Measurements from ENCODE around the gene SYNPO2L.
A peak's percentile ranks its signal among the peaks of the same experiment; 100 is the strongest.
"Not testable (repeated sequence)": the region's sequence is repeated elsewhere in the genome, so short reads cannot be mapped to it uniquely, and the experiment has no call there.

The SYNPO2L gene

DNA sequence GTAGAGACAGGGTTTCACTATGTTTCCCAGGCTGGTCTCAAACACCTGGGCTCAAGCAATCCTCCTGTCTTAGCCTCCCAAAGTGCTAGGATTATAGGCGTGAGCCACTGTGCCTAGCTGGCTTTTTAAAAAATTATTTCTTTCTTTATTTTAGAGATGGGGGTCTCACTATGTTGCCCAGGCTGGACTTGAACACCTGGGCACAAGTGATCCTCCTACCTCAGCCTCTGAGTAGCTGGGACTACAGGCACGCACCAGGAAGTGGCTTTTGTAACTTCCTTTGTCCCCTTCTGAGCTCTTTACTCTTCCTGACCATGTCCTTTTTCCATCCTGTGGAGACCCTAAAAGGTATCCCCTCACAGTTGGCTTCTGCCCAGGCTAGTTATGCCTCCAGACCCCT is 12.5 kb downstream of the SYNPO2L start:
- DNase-seq (ENCODE audit: insufficient read length, low spot score) (no peak), FAIRE-seq (no peak)
- TF ChIP-seq POLR2A (IDR thresholded peaks at IDR 0.05; ENCODE audit: low read depth, low read length) = no peak

GRCh38 chr10:73641328-73642060 is 14.3 kb downstream of the SYNPO2L start, which contains the start of gene MYOZ1:
TSS of gene MYOZ1 (minus strand) at chr10:73641474. CDS start at chr10:73640017, 1,457 bp downstream.
- TF ChIP-seq POLR2A (IDR thresholded peaks at IDR 0.05; ENCODE audit: low read depth, low read length) = no peak
- DNase-seq (ENCODE audit: insufficient read length, low spot score) (peak; percentile 47), FAIRE-seq (no peak)

DNA sequence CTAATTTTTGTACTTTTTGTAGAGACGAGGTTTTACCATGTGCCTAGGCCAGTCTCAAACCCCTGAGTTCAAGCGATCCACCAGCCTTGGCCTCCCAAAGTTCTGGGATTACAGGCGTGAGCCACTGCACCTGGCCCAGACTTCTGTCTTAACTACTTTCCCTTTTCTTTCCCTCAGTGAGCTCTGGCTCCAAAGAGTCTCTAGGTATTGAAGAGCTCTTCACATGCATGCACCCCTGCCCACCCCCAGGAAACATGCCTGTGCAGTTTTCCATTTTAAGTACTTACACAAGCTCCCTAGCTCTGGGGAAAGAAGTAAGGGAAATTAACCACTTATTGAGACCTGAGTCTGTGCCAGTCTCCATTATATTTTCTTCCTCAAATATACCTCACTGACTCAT is 16.5 kb downstream of the SYNPO2L start:
- TF ChIP-seq POLR2A (IDR thresholded peaks at IDR 0.05; ENCODE audit: low read depth, low read length) = no peak
- FAIRE-seq (no peak), DNase-seq (ENCODE audit: insufficient read length, low spot score) (no peak)

DNA sequence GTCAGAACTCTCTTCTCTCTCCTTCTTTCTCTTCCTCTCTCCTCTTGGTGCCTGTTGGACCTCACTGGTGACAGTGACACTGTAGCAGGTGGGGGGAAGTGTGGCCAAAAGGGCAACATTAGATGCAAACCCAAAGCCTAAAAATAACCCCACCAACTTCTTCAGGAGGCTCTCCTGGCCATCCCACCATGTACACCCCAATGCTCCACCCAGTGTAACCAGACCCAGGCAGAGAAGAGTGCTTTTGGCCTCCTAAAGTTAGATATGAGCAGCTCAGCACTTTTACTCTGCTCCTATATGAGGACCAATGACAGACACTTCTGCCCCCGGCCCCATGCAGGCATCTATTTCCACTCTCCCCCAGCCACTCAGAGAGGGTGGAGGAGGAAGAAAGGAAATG is 20.0 kb downstream of the SYNPO2L start:
- TF ChIP-seq POLR2A (IDR thresholded peaks at IDR 0.05; ENCODE audit: low read depth, low read length) = no peak
- no peak for FAIRE-seq
- no peak for DNase-seq (ENCODE audit: insufficient read length, low spot score)

GRCh38 chr10:73634421-73634820 is 21.4 kb downstream of the SYNPO2L start:
- TF ChIP-seq POLR2A (IDR thresholded peaks at IDR 0.05; ENCODE audit: low read depth, low read length) = no peak
- no peak for FAIRE-seq
- DNase-seq (ENCODE audit: insufficient read length, low spot score) = peak; percentile 42

- FAIRE-seq (no peak), DNase-seq (ENCODE audit: insufficient read length, low spot score) (no peak)
- no peak for TF ChIP-seq POLR2A (IDR thresholded peaks at IDR 0.05; ENCODE audit: low read depth, low read length)
Observed at GRCh38 chr10:73629165-73629564, 26.7 kb downstream of the SYNPO2L start.

DNA sequence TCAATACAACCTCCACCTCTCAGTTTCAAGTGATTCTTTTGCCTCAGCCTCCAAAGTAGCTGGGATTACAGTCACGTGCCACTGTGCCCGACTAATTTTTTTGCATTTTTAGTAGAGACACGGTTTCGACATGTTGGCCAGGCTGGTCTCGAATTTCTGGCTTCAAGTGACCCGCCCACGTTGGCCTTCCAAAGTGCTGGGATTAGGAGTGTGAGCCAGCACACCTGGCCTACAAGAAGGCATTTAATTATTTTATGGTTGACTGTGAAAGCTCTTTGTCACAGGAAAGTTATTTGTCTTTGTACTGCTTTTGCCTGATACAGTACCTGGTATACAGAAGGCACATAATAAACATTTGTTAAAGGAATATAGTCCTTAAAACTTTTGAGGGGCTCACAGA is 27.4 kb downstream of the SYNPO2L start:
- FAIRE-seq = no peak
- TF ChIP-seq POLR2A (IDR thresholded peaks at IDR 0.05; ENCODE audit: low read depth, low read length) = no peak
- DNase-seq (ENCODE audit: insufficient read length, low spot score) = no peak

GRCh38 chr10:73627300-73627699 is 28.5 kb downstream of the SYNPO2L start:
- no peak for DNase-seq (ENCODE audit: insufficient read length, low spot score)
- TF ChIP-seq POLR2A (IDR thresholded peaks at IDR 0.05; ENCODE audit: low read depth, low read length) = no peak
- no peak for FAIRE-seq

GRCh38 chr10:73625884-73626752 is 29.7 kb downstream of the SYNPO2L start:
- TF ChIP-seq POLR2A (IDR thresholded peaks at IDR 0.05; ENCODE audit: low read depth, low read length) = peak; percentile 70
- DNase-seq (ENCODE audit: insufficient read length, low spot score) (peak; percentile 98), FAIRE-seq (peak; percentile 97)

DNA sequence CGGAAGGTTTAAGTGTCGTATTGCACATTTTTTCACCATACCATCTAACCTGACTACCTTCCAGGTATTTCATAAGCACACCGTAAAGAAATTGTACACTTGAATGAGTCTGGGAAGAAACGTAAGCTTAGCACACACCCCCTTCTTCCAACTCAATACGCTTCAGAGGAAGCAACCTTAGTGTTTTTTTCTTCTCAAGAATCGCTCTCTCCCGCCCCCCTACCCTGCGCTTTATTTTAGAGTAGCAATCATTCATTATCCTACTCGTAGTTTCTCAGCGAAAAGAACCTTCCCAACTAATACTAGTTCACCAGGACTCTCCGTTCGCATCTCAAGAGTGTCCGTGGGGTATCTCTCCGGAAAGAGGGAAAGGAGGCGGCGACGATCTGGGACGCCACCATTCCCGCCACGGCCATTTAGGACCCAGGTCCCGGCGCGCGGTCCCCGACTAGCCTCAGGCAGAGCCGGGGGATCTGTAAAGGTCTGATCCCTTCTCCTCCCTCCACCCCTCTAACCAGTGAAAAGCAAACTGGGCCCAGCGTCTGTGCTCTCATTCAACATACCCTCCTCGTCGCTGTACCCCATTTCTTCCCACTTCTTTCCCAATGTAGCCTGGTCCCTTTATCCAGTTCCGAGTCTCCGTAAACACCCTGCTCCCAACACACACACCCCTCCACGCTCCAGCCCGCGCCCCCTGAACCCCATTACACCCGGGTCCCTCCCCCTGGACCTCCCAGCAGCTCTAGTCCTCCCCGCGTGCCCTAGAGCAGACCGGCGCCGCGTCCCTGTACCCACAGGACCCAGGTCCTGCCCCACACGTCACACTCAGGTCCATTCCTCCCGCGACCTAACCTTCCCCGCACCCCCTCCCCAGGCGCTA is 30.6 kb downstream of the SYNPO2L start:
- FAIRE-seq = no peak
- 0 out of 2 replicates have a peak, but pooled peaks have one; percentile 10 for TF ChIP-seq POLR2A (IDR thresholded peaks at IDR 0.05; ENCODE audit: low read depth, low read length)
- DNase-seq (ENCODE audit: insufficient read length, low spot score) = peak; percentile 65

- DNase-seq (ENCODE audit: insufficient read length, low spot score) (no peak), FAIRE-seq (no peak)
- no peak for TF ChIP-seq POLR2A (IDR thresholded peaks at IDR 0.05; ENCODE audit: low read depth, low read length)
Observed at GRCh38 chr10:73623056-73623455, 32.8 kb downstream of the SYNPO2L start.

DNA sequence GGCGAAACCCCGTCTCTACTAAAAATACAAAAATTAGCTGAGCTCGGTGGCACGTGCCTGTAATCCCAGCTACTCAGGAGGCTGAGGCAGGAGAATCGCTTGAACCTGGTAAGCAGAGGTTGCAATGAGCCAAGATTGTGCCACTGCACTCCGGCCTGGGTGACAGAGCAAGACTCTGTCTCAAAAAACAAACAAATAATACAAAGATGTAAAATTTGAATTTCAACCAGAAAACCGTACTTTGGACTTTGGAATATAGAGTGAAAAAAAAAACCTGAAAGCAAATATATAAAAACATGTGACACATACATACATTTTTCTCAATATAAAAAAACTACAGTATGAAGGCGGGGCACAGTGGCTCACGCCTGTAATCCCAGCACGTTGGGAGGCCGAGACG is 34.9 kb downstream of the SYNPO2L start:
- FAIRE-seq; DNase-seq (ENCODE audit: insufficient read length, low spot score): not testable (repeated sequence)

DNA sequence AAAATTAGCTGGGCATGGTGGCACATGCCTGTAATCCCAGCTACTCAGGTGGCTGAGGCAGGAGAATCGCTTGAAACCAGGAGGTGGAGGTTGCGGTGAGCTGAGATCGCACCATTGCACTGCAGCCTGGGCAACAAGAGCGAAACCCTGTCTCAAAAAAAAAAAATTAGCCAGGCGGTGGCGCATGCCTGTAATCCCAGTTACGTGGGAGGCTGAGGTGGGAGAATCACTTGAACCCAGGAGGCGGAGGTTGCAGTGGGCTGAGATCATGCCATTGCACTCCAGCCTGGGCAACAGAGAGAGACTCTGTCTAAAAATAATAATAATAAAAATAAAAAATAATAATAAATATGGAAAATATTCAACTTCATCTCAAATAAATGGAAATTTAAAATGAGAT is 38.7 kb downstream of the SYNPO2L start:
- not testable (repeated sequence) for FAIRE-seq

GRCh38 chr10:73614720-73615119 is 41.1 kb downstream of the SYNPO2L start:
- FAIRE-seq (no peak), DNase-seq (ENCODE audit: insufficient read length, low spot score) (no peak)
- TF ChIP-seq POLR2A (IDR thresholded peaks at IDR 0.05; ENCODE audit: low read depth, low read length) = no peak

More for the DNA sequence above, 38.7 kb downstream of the SYNPO2L start:
- DNase-seq (ENCODE audit: insufficient read length, low spot score) = not testable (repeated sequence)

Data from H54 (cell line).